GM12892 (cell line): ENCODE measurements around the gene PPP2R5E.

Experiments used
- POLR2A ChIP-seq: IDR thresholded peaks from 2 replicates; pipeline ENCODE4 v1.6.1; 2011; ENCODE audit warnings: low read depth, low read length, control low read depth
- TAF1 ChIP-seq: IDR thresholded peaks from 2 replicates; pipeline ENCODE4 v1.6.1; 2011; ENCODE audit warnings: low read depth, mild to moderate bottlenecking, control low read depth, low read length, borderline replicate concordance

DNA sequence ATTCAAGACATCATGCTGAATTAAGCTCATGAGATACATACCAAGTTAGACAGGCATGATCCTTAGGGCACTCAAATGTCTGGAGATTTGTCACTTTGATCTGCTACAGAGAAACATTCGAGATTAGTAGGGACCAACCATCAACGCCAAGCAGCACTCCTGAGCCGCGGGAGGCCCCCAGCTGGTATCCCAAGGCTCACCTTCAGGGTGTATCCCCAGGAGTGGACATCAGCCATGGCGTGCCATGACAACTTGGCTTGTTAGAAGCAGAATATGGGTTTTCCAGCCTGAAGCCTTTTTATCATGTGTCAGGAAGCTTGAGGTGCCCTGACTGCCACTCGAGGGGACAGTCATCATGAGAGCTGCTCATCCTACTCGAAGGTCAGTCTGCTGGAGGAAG is 185.3 kb downstream of the PPP2R5E start:
- TF ChIP-seq POLR2A: no peak
- no peak for TF ChIP-seq TAF1
